Kidney epithelial cell (primary cell): ENCODE data around the gene OPHN1. TPM values are rescaled to one million over a fixed set of nuclear protein-coding genes. Genes with fewer than 3 reads are reported as not detected.
"Not testable (repeated sequence)": the region's sequence is repeated elsewhere in the genome, so short reads cannot be mapped to it uniquely, and the experiment has no call there.

Experiments
- DNase-seq: peaks from one replicate; pipeline ENCODE4 v3.0.0-alpha.2; 2010; ENCODE audit warnings: low read depth
- H3K27me3 ChIP-seq: 2 replicates; pipeline ENCODE4 v1.6.0; 2011; ENCODE audit warnings: low read length; ENCODE audit not compliant: control insufficient read depth, insufficient read depth
- H3K36me3 ChIP-seq: 2 replicates; pipeline ENCODE4 v1.5.1; 2011; ENCODE audit warnings: low read length; ENCODE audit not compliant: control insufficient read depth, insufficient read depth
- H3K4me3 ChIP-seq: 2 replicates; pipeline ENCODE4 v1.5.1; 2011; ENCODE audit warnings: low read depth, mild to moderate bottlenecking, control low read depth, low read length
- total RNA-seq: library from RNA; depleted of rRNA; stranded (reverse); fragments of >200 nt; gene quantifications from 2 replicates; pipeline ENCODE4 v1.2.3, GENCODE V29; 2015
- TF ChIP-seq, protein P1 (sequence below): IDR thresholded peaks from 2 replicates; pipeline ENCODE4 v1.5.1; 2011; ENCODE audit warnings: mild to moderate bottlenecking, moderate library complexity, low read length, control low read depth, inconsistent platforms; ENCODE audit not compliant: insufficient read depth, poor library complexity, severe bottlenecking

Gene OPHN1
- total RNA-seq, 1 donor from 2014 or later, result 6.9 TPM

- DNase-seq, result no peak
- Histone ChIP-seq H3K4me3 (no peak overlapping the region), H3K36me3 (no peaks in the 10 kb centered on the region), H3K27me3 (no peaks in the 10 kb centered on the region)
- TF ChIP-seq, protein P1, sequence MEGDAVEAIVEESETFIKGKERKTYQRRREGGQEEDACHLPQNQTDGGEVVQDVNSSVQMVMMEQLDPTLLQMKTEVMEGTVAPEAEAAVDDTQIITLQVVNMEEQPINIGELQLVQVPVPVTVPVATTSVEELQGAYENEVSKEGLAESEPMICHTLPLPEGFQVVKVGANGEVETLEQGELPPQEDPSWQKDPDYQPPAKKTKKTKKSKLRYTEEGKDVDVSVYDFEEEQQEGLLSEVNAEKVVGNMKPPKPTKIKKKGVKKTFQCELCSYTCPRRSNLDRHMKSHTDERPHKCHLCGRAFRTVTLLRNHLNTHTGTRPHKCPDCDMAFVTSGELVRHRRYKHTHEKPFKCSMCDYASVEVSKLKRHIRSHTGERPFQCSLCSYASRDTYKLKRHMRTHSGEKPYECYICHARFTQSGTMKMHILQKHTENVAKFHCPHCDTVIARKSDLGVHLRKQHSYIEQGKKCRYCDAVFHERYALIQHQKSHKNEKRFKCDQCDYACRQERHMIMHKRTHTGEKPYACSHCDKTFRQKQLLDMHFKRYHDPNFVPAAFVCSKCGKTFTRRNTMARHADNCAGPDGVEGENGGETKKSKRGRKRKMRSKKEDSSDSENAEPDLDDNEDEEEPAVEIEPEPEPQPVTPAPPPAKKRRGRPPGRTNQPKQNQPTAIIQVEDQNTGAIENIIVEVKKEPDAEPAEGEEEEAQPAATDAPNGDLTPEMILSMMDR, result no peak
These were observed 343.0 kb downstream of the OPHN1 start for GRCh38 chrX:68090266-68090665.

DNA sequence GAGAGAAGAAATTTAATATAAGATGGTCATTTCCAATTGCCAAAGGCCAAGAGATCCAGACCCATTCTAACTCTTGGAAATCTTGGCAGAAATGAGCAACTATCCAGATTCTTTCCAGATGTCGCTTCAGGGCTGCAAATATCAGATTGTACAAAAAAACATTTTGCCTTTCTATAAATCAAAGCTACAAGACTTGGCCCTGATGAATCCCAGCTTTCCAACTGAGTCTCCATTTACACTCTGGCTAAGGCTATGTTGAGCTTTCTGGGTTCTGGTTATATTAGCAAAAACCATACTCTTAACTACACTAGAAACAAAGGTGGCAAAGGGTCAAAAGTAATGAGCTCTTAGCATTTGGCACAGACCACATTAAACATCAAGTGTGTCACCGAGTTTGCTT lies 345.8 kb downstream of the OPHN1 start:
- DNase-seq, result no peak
- Histone ChIP-seq H3K27me3 (no peaks in the 10 kb centered on the region), H3K36me3 (no peaks in the 10 kb centered on the region), H3K4me3 (no peak overlapping the region)
- TF ChIP-seq, protein P1, result no peak

- no peak for DNase-seq
- TF ChIP-seq, protein P1, result no peak
- Histone ChIP-seq H3K27me3 (no peaks in the 10 kb centered on the region), H3K4me3 (no peak overlapping the region), H3K36me3 (no peaks in the 10 kb centered on the region)
These were observed 346.6 kb downstream of the OPHN1 start for GRCh38 chrX:68086709-68087108.

GRCh38 chrX:68084765-68085164 lies 348.5 kb downstream of the OPHN1 start:
- TF ChIP-seq, protein P1, result no peak
- no peak for DNase-seq
- Histone ChIP-seq H3K36me3 (no peaks in the 10 kb centered on the region), H3K27me3 (no peaks in the 10 kb centered on the region), H3K4me3 (no peak overlapping the region)

DNA sequence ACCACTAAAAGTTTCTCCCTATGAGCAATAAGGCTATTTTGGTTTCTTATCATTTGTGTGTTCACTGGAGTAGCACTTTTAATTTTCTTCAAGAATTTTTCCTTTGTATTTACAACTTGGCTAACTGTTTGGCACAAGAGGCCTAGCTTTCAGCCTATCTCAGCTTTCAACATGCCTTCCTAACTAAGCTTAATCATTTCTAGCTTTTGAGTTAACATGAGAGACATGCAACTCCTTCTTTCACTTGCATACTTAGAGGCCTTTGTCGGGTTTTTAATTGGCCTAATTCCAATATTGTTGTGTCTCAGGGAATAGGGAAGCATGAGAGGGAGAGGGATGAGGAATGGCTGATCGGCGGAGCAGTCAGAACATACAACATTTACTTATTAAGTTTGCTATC lies 349.8 kb downstream of the OPHN1 start:
- Histone ChIP-seq H3K4me3 (no peak overlapping the region), H3K27me3 (no peaks in the 10 kb centered on the region), H3K36me3 (no peaks in the 10 kb centered on the region)
- TF ChIP-seq, protein P1, result no peak
- DNase-seq, result no peak

DNA sequence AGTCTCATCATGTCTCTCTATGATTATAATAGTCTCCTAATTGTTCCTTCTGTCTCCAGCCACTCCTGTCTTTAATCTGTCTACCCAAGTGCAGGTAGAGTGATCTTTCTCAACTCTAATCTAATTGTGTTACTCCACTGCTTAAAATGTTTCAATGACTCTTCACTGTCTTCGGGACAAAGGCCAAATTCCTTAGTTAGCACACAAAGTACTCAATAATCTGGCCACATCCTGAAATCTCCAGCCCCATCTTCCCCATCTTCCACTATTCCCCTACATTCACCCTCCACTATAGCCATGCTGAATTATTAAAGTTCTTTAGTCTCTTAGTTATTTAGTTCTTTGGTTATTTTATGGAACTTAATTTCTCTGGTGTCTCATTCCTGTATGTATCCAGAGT lies 353.3 kb downstream of the OPHN1 start:
- H3K4me3 ChIP-seq, result no peak overlapping the region
- no peaks in the 10 kb centered on the region for H3K27me3 ChIP-seq
- no peaks in the 10 kb centered on the region for H3K36me3 ChIP-seq
- no peak for DNase-seq
- TF ChIP-seq, protein P1, result no peak

- not testable (repeated sequence) for H3K4me3 ChIP-seq, DNase-seq, H3K27me3 ChIP-seq, H3K36me3 ChIP-seq
These were observed 354.5 kb downstream of the OPHN1 start for GRCh38 chrX:68078801-68079200.
